Caco-2 (cell line): Measurements from ENCODE around the gene TRIM61. TPM values are rescaled to one million over a fixed set of nuclear protein-coding genes. Genes with fewer than 3 reads are reported as not detected.
A peak's percentile ranks its signal among the peaks of the same experiment; 100 is the strongest.
"Not testable (repeated sequence)": the region's sequence is repeated elsewhere in the genome, so short reads cannot be mapped to it uniquely, and the experiment has no call there.

Experiments used
- Bru-seq: library from RNA; stranded (reverse); fragments of 400-500 nt; gene quantifications from one replicate; lab custom pipeline; 2021; lab: Mats Ljungman, UMichigan
- BruChase-seq, 2 experiments: library from RNA; stranded (reverse); fragments of 400-500 nt; gene quantifications; one replicate each; lab custom pipeline; 2021; lab: Mats Ljungman, UMichigan
- BruUV-seq: library from RNA; stranded (reverse); fragments of 400-500 nt; replicated peaks from 2 replicates; lab custom pipeline; 2021; lab: Mats Ljungman, UMichigan
- CTCF ChIA-PET: fragments of 300-600 bp; sonication (Branson Sonifier 250); formaldehyde crosslinking; loops from one replicate; lab custom pipeline; 2022; ENCODE audit warnings: antibody characterized with exemption; lab: Charles Lee
- POLR2A ChIA-PET: fragments of 300-600 bp; sonication (Branson Sonifier 250); formaldehyde crosslinking; loops from one replicate; lab custom pipeline; 2022; ENCODE audit warnings: antibody characterized with exemption; lab: Charles Lee
- DNase-seq, 2 experiments: peaks; one replicate each; pipeline versions ENCODE4 v3.0.0 to v3.0.0-alpha.2; 2020 to 2022
- H3K27me3 ChIP-seq: replicated peaks from 2 replicates; pipeline ENCODE4 v1.6.0; 2011; ENCODE audit warnings: low read length; ENCODE audit not compliant: control insufficient read depth, insufficient read depth
- H3K36me3 ChIP-seq: 2 replicates; pipeline ENCODE4 v1.5.1; 2011; ENCODE audit warnings: low read length; ENCODE audit not compliant: control insufficient read depth, insufficient read depth
- H3K4me1 ChIP-seq: fragments of 250-450 bp; sonication (Bioruptor Pico); 2 replicates; pipeline ENCODE4 v1.5.1; 2020; ENCODE audit warnings: mild to moderate bottlenecking
- H3K4me3 ChIP-seq: 2 replicates; pipeline ENCODE4 v1.5.1; 2011; ENCODE audit warnings: low read depth, mild to moderate bottlenecking, control low read depth, low read length
- H3K9me3 ChIP-seq: fragments of 250-450 bp; sonication (Bioruptor Pico); 2 replicates; pipeline ENCODE4 v1.5.1; 2020; ENCODE audit warnings: mild to moderate bottlenecking, moderate library complexity
- H3K27ac Mint-ChIP-seq: one replicate; pipeline ENCODE4 v1.8.0; 2022; ENCODE audit warnings: mixed read lengths; ENCODE audit not compliant: unreplicated experiment
- H3K27me3 Mint-ChIP-seq: one replicate; pipeline ENCODE4 v1.8.0; 2022; ENCODE audit warnings: mixed read lengths; ENCODE audit not compliant: insufficient read depth, unreplicated experiment
- H3K36me3 Mint-ChIP-seq: one replicate; pipeline ENCODE4 v1.8.0; 2022; ENCODE audit warnings: mild to moderate bottlenecking, mixed read lengths; ENCODE audit not compliant: insufficient read depth, unreplicated experiment
- H3K4me1 Mint-ChIP-seq: one replicate; pipeline ENCODE4 v1.8.0; 2022; ENCODE audit warnings: low read depth, mixed read lengths; ENCODE audit not compliant: unreplicated experiment
- H3K4me3 Mint-ChIP-seq: one replicate; pipeline ENCODE4 v1.8.0; 2022; ENCODE audit warnings: mild to moderate bottlenecking, moderate library complexity, mixed read lengths; ENCODE audit not compliant: unreplicated experiment
- H3K9me3 Mint-ChIP-seq: one replicate; pipeline ENCODE4 v1.8.0; 2022; ENCODE audit warnings: mixed read lengths; ENCODE audit not compliant: unreplicated experiment
- CTCF ChIP-seq, 2 experiments: fragments of 200-600 bp in 1 of 2; IDR thresholded peaks; 1 replicate in 1 of 2; 2 replicates in 1 of 2; pipeline versions ENCODE4 v1.5.1 to v1.8.0; 2011 to 2022; ENCODE audit warnings: antibody characterized with exemption in 1 of 2, control low read depth in 1 of 2, inconsistent platforms in 1 of 2, low read depth in 1 of 2, low read length in 1 of 2, mild to moderate bottlenecking in 1 of 2, moderate library complexity in 1 of 2; ENCODE audit not compliant: insufficient read depth in 1 of 2, severe bottlenecking in 1 of 2, unreplicated experiment in 1 of 2
- intact Hi-C: fragments of 100-400 bp; cut with micrococcal nuclease; formaldehyde crosslinking; loops from one replicate; pipeline ENCODE4 v1.10.0; 2022; ENCODE audit not compliant: unreplicated experiment
- long read RNA-seq: library from polyadenylated mRNA; stranded (forward); transcript quantifications from one replicate; pipeline ENCODE4 v2.0.0, GENCODE V29; 2022
- total RNA-seq: library from RNA; stranded (reverse); gene quantifications from 2 replicates; pipeline ENCODE4 v1.2.3, GENCODE V29; 2022

Gene TRIM61
- total RNA-seq = not detected in 2 replicates
- not detected for Bru-seq, nascent RNA
- not detected for BruChase-seq, experiment 1, labeled RNA remaining after a 2-hour chase
- BruChase-seq, experiment 2, labeled RNA remaining after a 6-hour chase = not detected
- long read RNA-seq = 0 reads

GRCh38 chr4:164977243-164978164 lies at the start of gene TRIM61:
TSS of gene TRIM61 (minus strand) at chr4:164977657. CDS start at chr4:164970002, 7,655 bp downstream.
- no peak for DNase-seq
- Histone ChIP-seq H3K27me3 (no peaks in the 10 kb centered on the region), H3K36me3 (no peaks in the 10 kb centered on the region), H3K4me1 (no peaks in the 10 kb centered on the region), H3K9me3 (no peaks in the 10 kb centered on the region), H3K4me3 (no peak within 1 kb of the TSS)
- Mint-ChIP-seq H3K36me3 (no peaks in the 10 kb centered on the region), H3K9me3 (no peaks in the 10 kb centered on the region), H3K27ac (no peak within 1 kb of the TSS), H3K27me3 (no peaks in the 10 kb centered on the region), H3K4me1 (no peaks in the 10 kb centered on the region), H3K4me3 (no peak within 1 kb of the TSS)
- intact Hi-C loops = no loop called here
- no peak for TF ChIP-seq CTCF (IDR thresholded peaks at IDR 0.05; ENCODE audit: insufficient read depth in 1 of 2, low read depth in 1 of 2, low read length in 1 of 2, severe bottlenecking in 1 of 2, unreplicated experiment in 1 of 2)
- BruUV-seq = no TSS peak
- POLR2A ChIA-PET = no interaction called here
- CTCF ChIA-PET = interaction anchor here (0.8 kb wide), 1 partner anchor 42 kb away, joined by 3 read pairs; no protein-coding TSS in a partner anchor

- H3K4me1 ChIP-seq, H3K9me3 ChIP-seq, H3K27me3 Mint-ChIP-seq, POLR2A ChIA-PET, H3K4me3 Mint-ChIP-seq, H3K9me3 Mint-ChIP-seq, H3K27ac Mint-ChIP-seq, H3K36me3 ChIP-seq, intact Hi-C loops, H3K27me3 ChIP-seq, H3K36me3 Mint-ChIP-seq, H3K4me3 ChIP-seq, DNase-seq, H3K4me1 Mint-ChIP-seq, CTCF ChIA-PET, BruUV-seq: not testable (repeated sequence)
These were observed 48.3 kb upstream of the TRIM61 start for GRCh38 chr4:165025782-165026181.

GRCh38 chr4:165019995-165020394 lies 42.5 kb upstream of the TRIM61 start:
- H3K9me3 Mint-ChIP-seq, H3K4me1 ChIP-seq, DNase-seq, H3K27me3 Mint-ChIP-seq, H3K36me3 ChIP-seq, CTCF ChIA-PET, H3K4me1 Mint-ChIP-seq, intact Hi-C loops, H3K36me3 Mint-ChIP-seq, H3K27ac Mint-ChIP-seq, H3K9me3 ChIP-seq, BruUV-seq, H3K4me3 Mint-ChIP-seq, H3K27me3 ChIP-seq, POLR2A ChIA-PET, H3K4me3 ChIP-seq: not testable (repeated sequence)

- Mint-ChIP-seq H3K36me3 (no peaks in the 10 kb centered on the region), H3K27ac (no peak overlapping the region), H3K4me1 (no peaks in the 10 kb centered on the region), H3K27me3 (no peaks in the 10 kb centered on the region), H3K4me3 (no peak overlapping the region), H3K9me3 (no peaks in the 10 kb centered on the region)
- Histone ChIP-seq H3K36me3 (no peaks in the 10 kb centered on the region), H3K9me3 (no peaks in the 10 kb centered on the region), H3K4me3 (no peak overlapping the region), H3K27me3 (no peaks in the 10 kb centered on the region), H3K4me1 (no peaks in the 10 kb centered on the region)
- ChIA-PET POLR2A (interaction anchor here (0.5 kb wide), 1 partner anchor 53 kb away, joined by 4 read pairs; no protein-coding TSS in a partner anchor), CTCF (interaction anchor here (1.1 kb wide), 1 partner anchor 77 kb away, joined by 6 read pairs; no protein-coding TSS in a partner anchor)
- peak; percentile 46 to 50 for DNase-seq
- BruUV-seq = no TSS peak
- intact Hi-C loops = no loop called here
- TF ChIP-seq CTCF (IDR thresholded peaks at IDR 0.05; ENCODE audit: insufficient read depth in 1 of 2, low read depth in 1 of 2, low read length in 1 of 2, severe bottlenecking in 1 of 2, unreplicated experiment in 1 of 2) = peak in 1 of 2 experiments; percentile 35
These were observed 39.5 kb upstream of the TRIM61 start for GRCh38 chr4:165016971-165017370.
